ENCODE measurements around the gene ARG2. TPM values are rescaled to one million over a fixed set of nuclear protein-coding genes. Genes with fewer than 3 reads are reported as not detected.

ARG2 gene
- total RNA-seq, 1 experiment from 2014 or later, result 35.2 TPM

- no peak overlapping the region for H2AFZ ChIP-seq (ENCODE audit: low read length)
- H3K79me2 ChIP-seq (ENCODE audit: insufficient read depth, low read length), result no peaks in the 10 kb centered on the region
- peaks cover 19 to 83% (median 63%) of the 10 kb centered on the region in 3 experiments; a peak in 6 of 7 replicates for H3K36me3 Mint-ChIP-seq (ENCODE audit: insufficient read depth in 1 of 3, low read depth in 3 of 3)
- H3K4ac ChIP-seq (ENCODE audit: low read depth, low read length), result no peak overlapping the region
- no peaks in the 10 kb centered on the region for H3K4me1 ChIP-seq (ENCODE audit: insufficient read depth, low read length)
- no peak overlapping the region for H2BK120ac ChIP-seq (ENCODE audit: low read depth, low read length, poor library complexity, severe bottlenecking)
- no peak overlapping the region for H2BK12ac ChIP-seq (ENCODE audit: insufficient read length, low read depth, low read length)
- H3K14ac ChIP-seq (ENCODE audit: insufficient read depth, low read length), result no peak overlapping the region
- no peak overlapping the region for H3K18ac ChIP-seq (ENCODE audit: insufficient read length, low read depth, low read length)
- H3K56ac ChIP-seq (ENCODE audit: insufficient read length, low read depth, low read length), result no peak overlapping the region
- H3K4me1 Mint-ChIP-seq, result no peaks in the 10 kb centered on the region
- H3K27ac ChIP-seq (ENCODE audit: insufficient read length, low read depth, low read length), result no peak overlapping the region
- H4K20me1 ChIP-seq (ENCODE audit: control insufficient read depth, insufficient read depth, insufficient read length), result no peaks in the 10 kb centered on the region
- no peak for TF ChIP-seq CTCF (conservative IDR thresholded peaks at IDR 0.05)
- H4K8ac ChIP-seq (replicated peaks; ENCODE audit: insufficient read length, low read depth, low read length), result no peak overlapping the region
- H3K23me2 ChIP-seq (ENCODE audit: insufficient read length, low read depth, low read length, poor library complexity, severe bottlenecking), result no peaks in the 10 kb centered on the region
- H3K23ac ChIP-seq (ENCODE audit: insufficient read length, low read depth, low read length), result no peak overlapping the region
- DNase-seq, result no peak
- H4K5ac ChIP-seq (ENCODE audit: insufficient read length, low read depth, low read length), result no peak overlapping the region
- no peak overlapping the region for H2BK15ac ChIP-seq (ENCODE audit: low read depth, low read length)
- H2AK5ac ChIP-seq (ENCODE audit: insufficient read length, low read length), result no peak overlapping the region
- H3K27ac Mint-ChIP-seq, result no peak overlapping the region
- H2BK5ac ChIP-seq (ENCODE audit: insufficient read length, low read length), result no peak overlapping the region
- no peaks in the 10 kb centered on the region for H3K79me1 ChIP-seq (ENCODE audit: insufficient read depth, low read depth, low read length, poor library complexity, severe bottlenecking)
- no peaks in the 10 kb centered on the region for H3K9me3 Mint-ChIP-seq
- no peak overlapping the region for H4K91ac ChIP-seq (ENCODE audit: insufficient read length, low read depth, low read length)
- H3K4me2 ChIP-seq (ENCODE audit: insufficient read depth, insufficient read length, low read length), result no peak overlapping the region
- WGBS (ENCODE audit: extremely low coverage, insufficient read length, low lambda C conversion rate), result no CpG with 5 or more reads among the region's 1 CpG
- H3K27me3 ChIP-seq (ENCODE audit: insufficient read depth, low read length), result no peaks in the 10 kb centered on the region
- no peaks in the 10 kb centered on the region for H3K27me3 Mint-ChIP-seq (ENCODE audit: low read depth)
- H3K9me3 ChIP-seq (ENCODE audit: control insufficient read depth, low read depth, low read length), result no peaks in the 10 kb centered on the region
- no peak overlapping the region for H3K4me3 Mint-ChIP-seq
- no peak overlapping the region for H3K9ac ChIP-seq (ENCODE audit: extremely low read depth, insufficient read length, low read length)
- H3T11ph ChIP-seq (ENCODE audit: low read length), result no peak overlapping the region
- no peak overlapping the region for H2BK20ac ChIP-seq (ENCODE audit: low read depth, low read length, poor library complexity, severe bottlenecking)
These were observed 32.5 kb downstream of the ARG2 start for GRCh38 chr14:67652189-67652588.
